H9 (cell line): Measurements from ENCODE around the gene DGKH. TPM values are rescaled to one million over a fixed set of nuclear protein-coding genes. Genes with fewer than 3 reads are reported as not detected.

ENCODE experiments used
- DNase-seq: peaks from one replicate; pipeline ENCODE4 v3.0.0-alpha.2; 2017
- H2AFZ ChIP-seq: one replicate; pipeline ENCODE4 v1.6.1; 2013; ENCODE audit warnings: mild to moderate bottlenecking, low read length, control low read depth, moderate library complexity
- H2AK5ac ChIP-seq: 2 replicates; pipeline ENCODE4 v1.6.1; 2013; ENCODE audit warnings: low read length, control low read depth, mixed read lengths; ENCODE audit not compliant: insufficient read length
- H2BK120ac ChIP-seq: one replicate; pipeline ENCODE4 v1.6.1; 2013; ENCODE audit warnings: low read depth, mild to moderate bottlenecking, low read length, control low read depth, inconsistent platforms; ENCODE audit not compliant: poor library complexity, severe bottlenecking
- H2BK12ac ChIP-seq: 2 replicates; pipeline ENCODE4 v1.6.1; 2013; ENCODE audit warnings: low read length, control low read depth, mixed read lengths, low read depth; ENCODE audit not compliant: insufficient read length
- H2BK15ac ChIP-seq: 2 replicates; pipeline ENCODE4 v1.6.1; 2013; ENCODE audit warnings: low read depth, low read length, control low read depth
- H2BK20ac ChIP-seq: one replicate; pipeline ENCODE4 v1.6.1; 2013; ENCODE audit warnings: low read depth, mild to moderate bottlenecking, low read length, control low read depth, inconsistent platforms; ENCODE audit not compliant: poor library complexity, severe bottlenecking
- H2BK5ac ChIP-seq: 2 replicates; pipeline ENCODE4 v1.6.1; 2013; ENCODE audit warnings: low read length, control low read depth, mixed read lengths; ENCODE audit not compliant: insufficient read length
- H3K14ac ChIP-seq: 2 replicates; pipeline ENCODE4 v1.6.1; 2013; ENCODE audit warnings: low read length, control low read depth; ENCODE audit not compliant: insufficient read depth
- H3K18ac ChIP-seq: 2 replicates; pipeline ENCODE4 v1.6.1; 2013; ENCODE audit warnings: low read depth, mild to moderate bottlenecking, mixed read lengths, low read length, control low read depth; ENCODE audit not compliant: insufficient read length
- H3K23ac ChIP-seq: 2 replicates; pipeline ENCODE4 v1.6.1; 2013; ENCODE audit warnings: low read length, control low read depth, mixed read lengths, low read depth; ENCODE audit not compliant: insufficient read length
- H3K23me2 ChIP-seq: 2 replicates; pipeline ENCODE4 v1.6.1; 2013; ENCODE audit warnings: low read depth, mild to moderate bottlenecking, mixed read lengths, low read length, control low read depth; ENCODE audit not compliant: insufficient read length, poor library complexity, severe bottlenecking
- H3K27ac ChIP-seq: 2 replicates; pipeline ENCODE4 v1.5.1; 2013; ENCODE audit warnings: low read length, control low read depth, mixed read lengths, low read depth; ENCODE audit not compliant: insufficient read length
- H3K27me3 ChIP-seq: 2 replicates; pipeline ENCODE4 v1.6.1; 2013; ENCODE audit warnings: low read length, control low read depth, inconsistent platforms; ENCODE audit not compliant: insufficient read depth
- H3K4ac ChIP-seq: 2 replicates; pipeline ENCODE4 v1.6.1; 2013; ENCODE audit warnings: low read depth, mild to moderate bottlenecking, control low read depth, inconsistent platforms, low read length, moderate library complexity
- H3K4me1 ChIP-seq: 2 replicates; pipeline ENCODE4 v1.6.1; 2013; ENCODE audit warnings: low read length, control low read depth, inconsistent platforms; ENCODE audit not compliant: insufficient read depth
- H3K4me2 ChIP-seq: 2 replicates; pipeline ENCODE4 v1.6.1; 2013; ENCODE audit warnings: low read length, control low read depth, mixed read lengths; ENCODE audit not compliant: insufficient read length, insufficient read depth
- H3K56ac ChIP-seq: 2 replicates; pipeline ENCODE4 v1.6.1; 2013; ENCODE audit warnings: low read depth, mild to moderate bottlenecking, mixed read lengths, low read length, control low read depth; ENCODE audit not compliant: insufficient read length
- H3K79me1 ChIP-seq: 2 replicates; pipeline ENCODE4 v1.6.1; 2013; ENCODE audit warnings: low read depth, mild to moderate bottlenecking, moderate library complexity, low read length, control low read depth, inconsistent platforms; ENCODE audit not compliant: insufficient read depth, poor library complexity, severe bottlenecking
- H3K79me2 ChIP-seq: 2 replicates; pipeline ENCODE4 v1.6.1; 2013; ENCODE audit warnings: low read length, control low read depth, inconsistent platforms; ENCODE audit not compliant: insufficient read depth
- H3K9ac ChIP-seq: 2 replicates; pipeline ENCODE4 v1.6.1; 2013; ENCODE audit warnings: low read length, control low read depth, mixed read lengths; ENCODE audit not compliant: insufficient read length; ENCODE audit errors: extremely low read depth
- H3K9me3 ChIP-seq: one replicate; pipeline ENCODE4 v1.6.1; 2013; ENCODE audit warnings: low read depth, low read length, inconsistent platforms; ENCODE audit not compliant: control insufficient read depth
- H3T11ph ChIP-seq: one replicate; pipeline ENCODE4 v1.6.1; 2013; ENCODE audit warnings: mild to moderate bottlenecking, low read length, control low read depth, inconsistent platforms
- H4K20me1 ChIP-seq: one replicate; pipeline ENCODE4 v1.6.1; 2013; ENCODE audit not compliant: control insufficient read depth, insufficient read length, insufficient read depth
- H4K5ac ChIP-seq: 2 replicates; pipeline ENCODE4 v1.6.1; 2013; ENCODE audit warnings: low read depth, mild to moderate bottlenecking, mixed read lengths, low read length, control low read depth; ENCODE audit not compliant: insufficient read length
- H4K8ac ChIP-seq: replicated peaks from 2 replicates; pipeline ENCODE4 v1.6.1; 2013; ENCODE audit warnings: low read length, control low read depth, mixed read lengths, low read depth; ENCODE audit not compliant: insufficient read length
- H4K91ac ChIP-seq: 2 replicates; pipeline ENCODE4 v1.6.1; 2013; ENCODE audit warnings: low read depth, mild to moderate bottlenecking, moderate library complexity, mixed read lengths, low read length, control low read depth; ENCODE audit not compliant: insufficient read length
- H3K27ac Mint-ChIP-seq, 3 experiments: 2 replicates in 2 of 3; 3 replicates in 1 of 3; pipeline ENCODE4 v1.8.0; 2020 to 2021; ENCODE audit warnings: mixed read lengths in 3 of 3, mild to moderate bottlenecking in 1 of 3, moderate library complexity in 1 of 3
- H3K27me3 Mint-ChIP-seq: 2 replicates; pipeline ENCODE4 v1.8.0; 2021; ENCODE audit warnings: low read depth, mild to moderate bottlenecking, moderate library complexity, mixed read lengths
- H3K36me3 Mint-ChIP-seq, 3 experiments: 2 replicates in 2 of 3; 3 replicates in 1 of 3; pipeline ENCODE4 v1.8.0; 2020 to 2021; ENCODE audit warnings: low read depth in 3 of 3, mixed read lengths in 3 of 3; ENCODE audit not compliant: insufficient read depth in 1 of 3
- H3K4me1 Mint-ChIP-seq, 2 experiments: 2 replicates each; pipeline ENCODE4 v1.8.0; 2020; ENCODE audit warnings: mixed read lengths in 2 of 2
- H3K4me3 Mint-ChIP-seq, 2 experiments: 2 replicates in 1 of 2; 3 replicates in 1 of 2; pipeline ENCODE4 v1.8.0; 2020 to 2021; ENCODE audit warnings: mild to moderate bottlenecking in 2 of 2, mixed read lengths in 2 of 2, moderate library complexity in 1 of 2
- H3K9me3 Mint-ChIP-seq, 2 experiments: 2 replicates in 1 of 2; 3 replicates in 1 of 2; pipeline ENCODE4 v1.8.0; 2020; ENCODE audit warnings: mild to moderate bottlenecking in 2 of 2, mixed read lengths in 2 of 2, moderate library complexity in 1 of 2
- WGBS: extraction: QIAGEN DNeasy Blood & Tissue Kit; methylation state at CpG from one replicate; pipeline ENCODE4 v1.1.7; 2013; ENCODE audit warnings: missing lambda C conversion rate, low lambda C conversion rate, mixed read lengths; ENCODE audit not compliant: insufficient read length; ENCODE audit errors: extremely low coverage; 5-methylcytosine and 5-hydroxymethylcytosine counted together
- total RNA-seq: library from RNA; stranded (reverse); gene quantifications from 2 replicates; pipeline ENCODE4 v1.2.1, GENCODE V29; 2021
- TF ChIP-seq, protein P1 (sequence below): fragments of 200-600 bp; sonication (generic); conservative IDR thresholded peaks from 3 replicates; pipeline ENCODE4 v1.8.0; 2021; ENCODE audit warnings: antibody characterized with exemption, mild to moderate bottlenecking

Gene DGKH
- total RNA-seq, 1 experiment from 2014 or later, result 8.6 TPM

DNA sequence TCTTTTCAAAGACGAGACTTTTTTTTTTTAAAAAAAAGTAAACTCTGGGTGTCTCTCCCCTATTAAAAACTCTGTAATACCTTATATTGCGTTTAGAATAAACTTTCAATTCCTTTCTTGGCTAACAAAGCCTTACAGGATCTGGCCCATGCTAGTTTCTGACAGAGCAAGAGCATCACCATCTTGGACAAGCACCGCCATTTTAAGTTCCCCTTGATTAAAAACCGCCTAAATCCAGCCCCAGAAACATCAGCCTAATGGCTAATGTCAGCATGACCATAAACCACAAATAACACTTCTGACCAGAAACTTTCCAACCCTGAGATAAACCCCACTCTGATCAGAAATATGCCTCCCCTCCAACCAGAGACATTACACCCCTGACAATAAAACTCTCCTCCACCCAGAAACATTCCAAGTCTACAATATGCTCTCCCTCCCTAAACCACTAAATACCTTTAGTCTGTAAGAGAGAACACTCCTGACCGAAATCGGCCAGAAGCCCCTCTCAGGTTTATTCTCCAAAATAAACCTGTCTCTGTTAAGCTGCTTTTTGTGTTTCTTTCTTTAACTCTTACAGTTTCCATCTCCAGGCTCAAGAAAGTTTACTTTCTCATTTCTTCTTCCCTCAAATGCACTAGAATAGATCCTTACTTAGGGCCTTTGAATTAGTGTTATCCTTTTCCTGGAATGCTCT lies 221.9 kb downstream of the DGKH start:
- H2AFZ ChIP-seq, result no peak overlapping the region
- no CpG with 5 or more reads among the region's 6 CpGs for WGBS
- H3K14ac ChIP-seq, result no peak overlapping the region
- H3K9me3 Mint-ChIP-seq, result peaks cover 18 to 20% of the 10 kb centered on the region in 2 experiments
- H2BK5ac ChIP-seq, result no peak overlapping the region
- H2AK5ac ChIP-seq, result no peak overlapping the region
- no peak overlapping the region for H4K8ac ChIP-seq
- H2BK12ac ChIP-seq, result no peak overlapping the region
- peaks cover 29% of the 10 kb centered on the region in 2 experiments for H3K4me1 Mint-ChIP-seq
- TF ChIP-seq, protein P1, sequence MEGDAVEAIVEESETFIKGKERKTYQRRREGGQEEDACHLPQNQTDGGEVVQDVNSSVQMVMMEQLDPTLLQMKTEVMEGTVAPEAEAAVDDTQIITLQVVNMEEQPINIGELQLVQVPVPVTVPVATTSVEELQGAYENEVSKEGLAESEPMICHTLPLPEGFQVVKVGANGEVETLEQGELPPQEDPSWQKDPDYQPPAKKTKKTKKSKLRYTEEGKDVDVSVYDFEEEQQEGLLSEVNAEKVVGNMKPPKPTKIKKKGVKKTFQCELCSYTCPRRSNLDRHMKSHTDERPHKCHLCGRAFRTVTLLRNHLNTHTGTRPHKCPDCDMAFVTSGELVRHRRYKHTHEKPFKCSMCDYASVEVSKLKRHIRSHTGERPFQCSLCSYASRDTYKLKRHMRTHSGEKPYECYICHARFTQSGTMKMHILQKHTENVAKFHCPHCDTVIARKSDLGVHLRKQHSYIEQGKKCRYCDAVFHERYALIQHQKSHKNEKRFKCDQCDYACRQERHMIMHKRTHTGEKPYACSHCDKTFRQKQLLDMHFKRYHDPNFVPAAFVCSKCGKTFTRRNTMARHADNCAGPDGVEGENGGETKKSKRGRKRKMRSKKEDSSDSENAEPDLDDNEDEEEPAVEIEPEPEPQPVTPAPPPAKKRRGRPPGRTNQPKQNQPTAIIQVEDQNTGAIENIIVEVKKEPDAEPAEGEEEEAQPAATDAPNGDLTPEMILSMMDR, result no peak
- H2BK120ac ChIP-seq, result no peak overlapping the region
- H3K27ac ChIP-seq, result no peak overlapping the region
- no peaks in the 10 kb centered on the region for H4K20me1 ChIP-seq
- no peaks in the 10 kb centered on the region for H3K9me3 ChIP-seq
- H3T11ph ChIP-seq, result no peak overlapping the region
- DNase-seq, result no peak
- no peak overlapping the region for H3K27ac Mint-ChIP-seq
- no peak overlapping the region for H2BK15ac ChIP-seq
- H3K4me1 ChIP-seq, result 0 out of 2 replicates have a peak, but pooled peaks cover 3% of the 10 kb centered on the region
- H3K56ac ChIP-seq, result no peak overlapping the region
- peaks cover 3% of the 10 kb centered on the region; the same call in 1 of the 2 replicates for H3K79me2 ChIP-seq
- H4K91ac ChIP-seq, result no peak overlapping the region
- H3K9ac ChIP-seq, result no peak overlapping the region
- H3K23me2 ChIP-seq, result peaks cover 4% of the 10 kb centered on the region
- H4K5ac ChIP-seq, result no peak overlapping the region
- peak overlapping the region; percentile 94 to 96; a peak in 4 of 5 replicates for H3K4me3 Mint-ChIP-seq
- H3K27me3 Mint-ChIP-seq, result no peaks in the 10 kb centered on the region; the same call in none of the 2 replicates
- peaks cover 8 to 19% (median 11%) of the 10 kb centered on the region in 3 experiments; a peak in 6 of 7 replicates for H3K36me3 Mint-ChIP-seq
- no peak overlapping the region for H3K18ac ChIP-seq
- H3K79me1 ChIP-seq, result no peaks in the 10 kb centered on the region
- no peaks in the 10 kb centered on the region for H3K27me3 ChIP-seq
- no peak overlapping the region for H3K23ac ChIP-seq
- H3K4ac ChIP-seq, result no peak overlapping the region
- no peak overlapping the region for H2BK20ac ChIP-seq
- H3K4me2 ChIP-seq, result no peak overlapping the region
